C4-2B (cell line): ENCODE measurements around the gene ALG8.

ENCODE experiments used
- CTCF ChIP-seq: fragments of 450-650 bp; conservative IDR thresholded peaks from 2 replicates; pipeline ENCODE4 v1.5.1; 2017; ENCODE audit warnings: mild to moderate bottlenecking
- ZFX ChIP-seq: fragments of 450-650 bp; IDR thresholded peaks from 2 replicates; pipeline ENCODE4 v1.6.1; 2017

- no peak for TF ChIP-seq CTCF
- no peak for TF ChIP-seq ZFX
Observed at GRCh38 chr11:78111298-78111697, 28.1 kb downstream of the ALG8 start.
